ENCODE results near the gene MFAP5. TPM values are rescaled to one million over a fixed set of nuclear protein-coding genes. Genes with fewer than 3 reads are reported as not detected.

Gene MFAP5
- total RNA-seq, 1 donor from 2014 or later: 55.8 TPM

- H3K9me3 ChIP-seq (replicated peaks): peaks cover 5% of the 10 kb centered on the region
- peak overlapping the region; percentile 47 for H3K4me3 ChIP-seq
These were observed 18.7 kb upstream of the MFAP5 start for GRCh38 chr12:8681129-8681884.

GRCh38 chr12:8680533-8680932, 17.9 kb upstream of the MFAP5 start:
- peak overlapping the region; percentile 81 for H3K27ac ChIP-seq (replicated peaks)
- intact Hi-C loops (cut with micrococcal nuclease): loop anchor here (10.0 kb wide), 1 partner anchor 364 kb away; no protein-coding TSS in a partner anchor
- no peaks in the 10 kb centered on the region for H3K36me3 ChIP-seq
- TF ChIP-seq CTCF (IDR thresholded peaks at IDR 0.05; ENCODE audit: borderline replicate concordance): peak; percentile 23
- DNase-seq: no peak
- no peak overlapping the region for H3K4me3 ChIP-seq
- H3K27me3 ChIP-seq (ENCODE audit: low read depth): no peaks in the 10 kb centered on the region
- H3K9me3 ChIP-seq (replicated peaks): peaks cover 5% of the 10 kb centered on the region
- H3K4me1 ChIP-seq: peaks cover 15% of the 10 kb centered on the region

More at GRCh38 chr12:8681129-8681884, 18.7 kb upstream of the MFAP5 start:
- H3K27ac ChIP-seq (replicated peaks): peak overlapping the region; percentile 81
- intact Hi-C loops (cut with micrococcal nuclease): loop anchor here (10.0 kb wide), 1 partner anchor 363 kb away; no protein-coding TSS in a partner anchor
- TF ChIP-seq CTCF (IDR thresholded peaks at IDR 0.05; ENCODE audit: borderline replicate concordance): no peak
- no peak for DNase-seq
- H3K27me3 ChIP-seq (ENCODE audit: low read depth): no peaks in the 10 kb centered on the region
- no peaks in the 10 kb centered on the region for H3K36me3 ChIP-seq
- peaks cover 15% of the 10 kb centered on the region for H3K4me1 ChIP-seq

DNA sequence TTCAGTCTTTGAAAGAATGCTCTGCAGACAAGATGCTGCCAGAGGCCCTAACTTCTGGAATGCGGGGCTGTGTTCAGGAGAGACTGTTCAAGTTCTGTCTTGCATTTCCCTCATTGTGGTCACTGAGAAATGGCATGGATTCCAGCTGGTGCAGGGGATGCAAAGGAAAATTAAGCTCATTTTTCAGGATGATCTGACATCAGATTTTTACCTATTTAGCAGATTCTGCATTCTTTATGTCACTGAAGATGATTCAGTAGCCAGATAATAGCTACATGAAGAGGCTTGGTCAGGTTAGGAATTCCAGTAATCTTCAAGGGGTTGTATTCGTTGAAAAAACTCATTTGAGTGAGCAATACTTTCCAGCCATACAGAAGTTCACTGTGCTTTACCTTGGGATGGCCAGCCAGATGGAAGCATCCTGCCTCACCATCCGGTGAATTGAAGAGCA, 16.1 kb upstream of the MFAP5 start:
- Histone ChIP-seq H3K36me3 (no peaks in the 10 kb centered on the region), H3K27ac (replicated peaks) (no peak overlapping the region)

DNA sequence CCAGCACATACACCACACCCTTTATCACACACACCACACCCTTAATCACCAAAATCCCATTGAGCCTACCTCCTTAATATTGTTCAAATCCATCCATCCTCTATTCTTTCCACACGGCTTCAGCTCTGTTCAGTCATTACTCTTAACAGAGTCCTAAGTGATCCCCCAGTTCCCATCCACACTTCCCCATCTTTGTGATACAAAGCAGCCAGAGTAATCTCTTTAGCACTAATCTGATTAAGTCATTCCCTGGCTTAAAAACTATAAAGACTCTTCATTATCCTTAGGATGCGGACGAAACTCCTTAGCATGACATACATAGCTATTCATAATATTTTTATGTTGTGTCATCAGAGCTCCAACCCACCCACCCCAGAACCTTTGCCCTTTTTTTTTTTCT, 14.7 kb upstream of the MFAP5 start:
- H3K27ac ChIP-seq (replicated peaks): no peak overlapping the region
- no peaks in the 10 kb centered on the region for H3K36me3 ChIP-seq
- H3K4me3 ChIP-seq: no peak overlapping the region
- no peak for TF ChIP-seq CTCF (IDR thresholded peaks at IDR 0.05; ENCODE audit: borderline replicate concordance)
- no peak for DNase-seq
- peaks cover 15% of the 10 kb centered on the region for H3K4me1 ChIP-seq
- no peaks in the 10 kb centered on the region for H3K9me3 ChIP-seq (replicated peaks)
- intact Hi-C loops (cut with micrococcal nuclease): no loop called here
- no peaks in the 10 kb centered on the region for H3K27me3 ChIP-seq (ENCODE audit: low read depth)

More for the DNA sequence above, 16.1 kb upstream of the MFAP5 start:
- H3K4me1 ChIP-seq: peaks cover 15% of the 10 kb centered on the region
- H3K9me3 ChIP-seq (replicated peaks): no peaks in the 10 kb centered on the region
- DNase-seq: no peak
- no peak for TF ChIP-seq CTCF (IDR thresholded peaks at IDR 0.05; ENCODE audit: borderline replicate concordance)
- intact Hi-C loops (cut with micrococcal nuclease): no loop called here
- no peaks in the 10 kb centered on the region for H3K27me3 ChIP-seq (ENCODE audit: low read depth)
- H3K4me3 ChIP-seq: no peak overlapping the region

DNA sequence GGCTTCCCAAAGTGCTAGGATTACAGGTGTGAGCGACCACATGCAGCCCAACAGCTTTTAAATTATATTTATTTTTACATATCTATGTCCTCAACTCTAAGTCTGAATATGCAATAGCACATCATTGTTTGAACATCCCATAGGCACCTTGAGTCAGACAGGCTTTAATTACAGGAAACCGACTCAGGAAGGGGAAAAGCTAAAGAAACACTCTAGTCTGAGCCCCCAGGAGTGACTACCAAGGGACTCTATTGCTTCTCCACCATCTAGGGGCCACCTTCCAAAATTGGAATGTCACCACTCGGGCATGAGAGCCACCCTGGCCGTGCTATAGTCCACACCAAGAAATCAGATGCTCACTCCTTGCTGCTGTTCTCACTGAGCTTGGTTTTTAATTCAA, 14.0 kb upstream of the MFAP5 start:
- Histone ChIP-seq H3K36me3 (no peaks in the 10 kb centered on the region), H3K27me3 (ENCODE audit: low read depth) (no peaks in the 10 kb centered on the region), H3K9me3 (replicated peaks) (no peaks in the 10 kb centered on the region), H3K27ac (replicated peaks) (no peak overlapping the region), H3K4me1 (peaks cover 12% of the 10 kb centered on the region), H3K4me3 (no peak overlapping the region)
- no peak for TF ChIP-seq CTCF (IDR thresholded peaks at IDR 0.05; ENCODE audit: borderline replicate concordance)
- intact Hi-C loops (cut with micrococcal nuclease): no loop called here
- DNase-seq: no peak
